Osteoblast (primary cell): ENCODE data around the gene GRID1. TPM values are rescaled to one million over a fixed set of nuclear protein-coding genes. Genes with fewer than 3 reads are reported as not detected.

Experiments used
- DNase-seq: peaks from one replicate; pipeline ENCODE4 v3.0.0; 2011; ENCODE audit warnings: low spot score, mixed read lengths; ENCODE audit not compliant: insufficient read length; ENCODE audit errors: missing footprints
- H2AFZ ChIP-seq: 2 replicates; pipeline ENCODE4 v1.6.0; 2011; ENCODE audit warnings: mild to moderate bottlenecking, low read length
- H3K27ac ChIP-seq: 2 replicates; pipeline ENCODE4 v1.5.1; 2011; ENCODE audit warnings: mild to moderate bottlenecking, low read depth, low read length, moderate library complexity
- H3K27me3 ChIP-seq: 2 replicates; pipeline ENCODE4 v1.6.0; 2012; ENCODE audit warnings: mild to moderate bottlenecking, control low read depth, inconsistent platforms, low read length, moderate library complexity; ENCODE audit not compliant: insufficient read depth
- H3K36me3 ChIP-seq: 2 replicates; pipeline ENCODE4 v1.5.1; 2011; ENCODE audit warnings: mild to moderate bottlenecking, low read length, control low read depth, moderate library complexity; ENCODE audit not compliant: insufficient read depth
- H3K4me1 ChIP-seq: 2 replicates; pipeline ENCODE4 v1.5.1; 2011; ENCODE audit warnings: mild to moderate bottlenecking, low read length, control low read depth, moderate library complexity; ENCODE audit not compliant: insufficient read depth
- H3K4me2 ChIP-seq: 2 replicates; pipeline ENCODE4 v1.6.0; 2011; ENCODE audit warnings: mild to moderate bottlenecking, low read length; ENCODE audit not compliant: insufficient read depth
- H3K4me3 ChIP-seq: fragments of 200-600 bp; sonication (generic); 3 replicates; pipeline ENCODE4 v1.5.1; 2012; ENCODE audit warnings: mild to moderate bottlenecking, low read length, inconsistent platforms; ENCODE audit not compliant: insufficient read depth
- H3K79me2 ChIP-seq: 2 replicates; pipeline ENCODE4 v1.6.0; 2012; ENCODE audit warnings: mild to moderate bottlenecking, low read length, control low read depth, inconsistent platforms; ENCODE audit not compliant: insufficient read depth
- H3K9me3 ChIP-seq: 2 replicates; pipeline ENCODE4 v1.5.1; 2011; ENCODE audit warnings: low read depth, low read length, control low read depth
- H4K20me1 ChIP-seq: 2 replicates; pipeline ENCODE4 v1.6.0; 2012; ENCODE audit warnings: mild to moderate bottlenecking, low read length, control low read depth; ENCODE audit not compliant: insufficient read depth
- total RNA-seq: library from RNA; depleted of rRNA; stranded (reverse); fragments of >200 nt; gene quantifications from 2 replicates; pipeline ENCODE4 v1.2.3, GENCODE V29; 2012
- TF ChIP-seq, protein P1 (sequence below): IDR thresholded peaks from 2 replicates; pipeline ENCODE4 v1.5.1; 2011; ENCODE audit warnings: mild to moderate bottlenecking, low read depth, low read length, moderate library complexity; ENCODE audit errors: extremely low read depth

The GRID1 gene
- total RNA-seq, 1 donor: not detected

DNA sequence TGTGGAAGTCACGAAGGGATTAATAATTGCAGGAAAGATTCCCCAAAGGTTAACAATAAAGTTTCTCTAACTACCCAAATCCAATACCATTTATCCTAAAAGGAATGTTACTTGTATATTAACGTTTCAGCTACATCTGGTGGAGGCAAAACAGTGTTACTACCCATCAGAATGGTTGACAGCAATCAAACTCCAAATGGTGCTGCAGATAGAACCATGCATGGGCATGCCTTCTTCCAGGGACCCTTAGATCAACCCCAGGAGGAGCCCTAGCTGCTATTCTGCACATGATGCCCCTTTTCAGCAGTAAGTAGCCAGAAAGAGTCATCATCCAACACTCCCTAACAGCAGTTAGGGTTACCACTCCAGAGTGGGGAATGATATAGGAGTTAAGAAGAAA, 336.3 kb downstream of the GRID1 start:
- DNase-seq: no peak
- Histone ChIP-seq H3K79me2 (no peaks in the 10 kb centered on the region), H3K9me3 (no peaks in the 10 kb centered on the region), H3K4me3 (no peak overlapping the region), H3K27me3 (no peaks in the 10 kb centered on the region), H2AFZ (no peak overlapping the region), H3K27ac (no peak overlapping the region), H3K4me2 (no peak overlapping the region), H3K4me1 (no peaks in the 10 kb centered on the region), H3K36me3 (no peaks in the 10 kb centered on the region), H4K20me1 (no peaks in the 10 kb centered on the region)
- TF ChIP-seq, protein P1, sequence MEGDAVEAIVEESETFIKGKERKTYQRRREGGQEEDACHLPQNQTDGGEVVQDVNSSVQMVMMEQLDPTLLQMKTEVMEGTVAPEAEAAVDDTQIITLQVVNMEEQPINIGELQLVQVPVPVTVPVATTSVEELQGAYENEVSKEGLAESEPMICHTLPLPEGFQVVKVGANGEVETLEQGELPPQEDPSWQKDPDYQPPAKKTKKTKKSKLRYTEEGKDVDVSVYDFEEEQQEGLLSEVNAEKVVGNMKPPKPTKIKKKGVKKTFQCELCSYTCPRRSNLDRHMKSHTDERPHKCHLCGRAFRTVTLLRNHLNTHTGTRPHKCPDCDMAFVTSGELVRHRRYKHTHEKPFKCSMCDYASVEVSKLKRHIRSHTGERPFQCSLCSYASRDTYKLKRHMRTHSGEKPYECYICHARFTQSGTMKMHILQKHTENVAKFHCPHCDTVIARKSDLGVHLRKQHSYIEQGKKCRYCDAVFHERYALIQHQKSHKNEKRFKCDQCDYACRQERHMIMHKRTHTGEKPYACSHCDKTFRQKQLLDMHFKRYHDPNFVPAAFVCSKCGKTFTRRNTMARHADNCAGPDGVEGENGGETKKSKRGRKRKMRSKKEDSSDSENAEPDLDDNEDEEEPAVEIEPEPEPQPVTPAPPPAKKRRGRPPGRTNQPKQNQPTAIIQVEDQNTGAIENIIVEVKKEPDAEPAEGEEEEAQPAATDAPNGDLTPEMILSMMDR: no peak

DNA sequence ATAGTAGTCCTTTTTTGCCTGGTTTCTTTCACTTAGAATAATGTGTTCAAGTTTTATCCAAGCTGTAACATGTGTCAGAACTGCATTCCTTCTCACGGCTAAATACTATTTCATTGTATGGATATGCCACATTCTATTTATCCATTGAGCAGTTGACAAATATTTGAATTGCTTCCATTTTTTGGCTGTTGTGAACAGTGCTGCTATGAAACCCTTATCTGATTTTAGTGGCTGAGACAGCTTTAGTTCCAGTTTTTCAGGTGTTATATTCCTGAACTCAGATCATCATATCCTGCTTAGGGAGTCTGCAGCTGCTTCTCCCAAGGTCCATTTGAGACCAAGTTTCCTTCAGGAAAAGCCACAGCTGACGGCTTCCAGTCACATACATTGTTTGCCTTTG, 339.2 kb downstream of the GRID1 start:
- Histone ChIP-seq H2AFZ (no peak overlapping the region), H3K4me1 (no peaks in the 10 kb centered on the region), H3K79me2 (no peaks in the 10 kb centered on the region), H3K4me2 (no peak overlapping the region), H3K4me3 (no peak overlapping the region), H3K27me3 (no peaks in the 10 kb centered on the region), H3K27ac (no peak overlapping the region), H3K36me3 (no peaks in the 10 kb centered on the region), H3K9me3 (no peaks in the 10 kb centered on the region), H4K20me1 (no peaks in the 10 kb centered on the region)
- TF ChIP-seq, protein P1: no peak
- no peak for DNase-seq

DNA sequence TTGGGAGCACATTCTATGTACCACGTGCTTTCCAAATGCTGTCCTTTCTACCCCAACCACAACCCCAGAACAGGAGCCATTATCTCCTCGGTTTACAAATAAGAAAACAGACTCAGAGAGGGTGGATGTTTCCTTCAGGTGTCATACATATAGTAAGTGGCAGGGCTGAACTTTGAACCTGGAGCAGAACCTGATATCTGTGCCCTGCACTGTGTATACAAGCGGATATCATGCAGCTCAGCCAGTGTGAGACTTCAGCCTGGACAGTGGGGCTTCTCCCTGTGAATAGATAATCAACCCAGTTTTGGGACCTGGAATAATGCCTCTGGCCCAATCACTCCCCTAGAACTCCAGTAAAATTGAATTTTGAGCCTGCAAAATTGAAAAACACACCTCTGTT, 341.1 kb downstream of the GRID1 start:
- no peaks in the 10 kb centered on the region for H4K20me1 ChIP-seq
- H3K4me3 ChIP-seq: no peak overlapping the region
- no peak for DNase-seq
- H3K36me3 ChIP-seq: no peaks in the 10 kb centered on the region
- no peak overlapping the region for H3K4me2 ChIP-seq
- no peaks in the 10 kb centered on the region for H3K79me2 ChIP-seq
- no peaks in the 10 kb centered on the region for H3K27me3 ChIP-seq
- H3K9me3 ChIP-seq: no peaks in the 10 kb centered on the region
- TF ChIP-seq, protein P1: no peak
- H2AFZ ChIP-seq: no peak overlapping the region
- no peak overlapping the region for H3K27ac ChIP-seq
- H3K4me1 ChIP-seq: no peaks in the 10 kb centered on the region

DNA sequence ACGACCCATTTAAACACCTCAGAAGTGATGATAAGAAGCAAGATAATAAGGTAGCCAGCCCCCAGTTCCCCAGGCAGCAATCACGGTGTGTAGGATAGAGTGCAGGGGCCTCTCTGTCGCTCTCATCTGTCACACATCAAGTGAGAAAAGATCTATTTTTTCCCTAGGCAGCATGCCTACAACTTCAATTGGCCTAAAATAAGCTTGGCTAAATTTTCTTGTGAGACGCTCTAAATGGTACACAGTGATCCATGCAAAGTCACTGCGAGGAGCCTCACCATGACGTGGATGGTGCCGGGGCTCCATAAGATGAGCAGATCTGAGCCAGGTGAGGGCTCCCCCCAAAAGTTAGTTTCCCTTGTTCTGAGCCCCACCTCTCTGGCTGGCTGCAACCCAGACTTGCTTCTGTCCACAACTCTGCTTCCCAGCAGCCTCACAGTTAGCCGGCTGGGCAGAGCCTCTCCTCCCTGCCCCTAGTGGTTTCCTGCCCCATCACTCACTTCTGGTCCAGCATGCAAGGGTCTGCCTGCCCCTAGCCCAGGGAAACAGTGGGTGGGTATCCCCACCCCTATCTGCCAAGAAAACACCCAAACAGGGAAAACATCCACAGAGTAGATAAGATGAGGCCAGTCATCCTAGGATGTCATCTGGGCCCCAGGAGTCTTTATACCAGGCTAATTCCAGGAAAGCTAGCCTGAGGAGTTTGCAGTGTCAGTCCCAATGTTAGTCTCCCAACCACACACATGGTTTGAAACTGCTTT, 342.1 kb downstream of the GRID1 start:
- Histone ChIP-seq H3K4me2 (no peak overlapping the region), H3K4me1 (no peaks in the 10 kb centered on the region), H3K9me3 (no peaks in the 10 kb centered on the region)

More for the DNA sequence above, 342.1 kb downstream of the GRID1 start:
- no peak for DNase-seq
- Histone ChIP-seq H3K27me3 (no peaks in the 10 kb centered on the region), H3K79me2 (no peaks in the 10 kb centered on the region), H3K27ac (no peak overlapping the region), H4K20me1 (no peaks in the 10 kb centered on the region), H3K36me3 (no peaks in the 10 kb centered on the region), H2AFZ (no peak overlapping the region), H3K4me3 (no peak overlapping the region)
- TF ChIP-seq, protein P1: no peak
